ENCODE measurements around the gene MCEE. TPM values are rescaled to one million over a fixed set of nuclear protein-coding genes. Genes with fewer than 3 reads are reported as not detected.

Gene MCEE
- total RNA-seq, 1 experiment from 2014 or later: 15.8 TPM

DNA sequence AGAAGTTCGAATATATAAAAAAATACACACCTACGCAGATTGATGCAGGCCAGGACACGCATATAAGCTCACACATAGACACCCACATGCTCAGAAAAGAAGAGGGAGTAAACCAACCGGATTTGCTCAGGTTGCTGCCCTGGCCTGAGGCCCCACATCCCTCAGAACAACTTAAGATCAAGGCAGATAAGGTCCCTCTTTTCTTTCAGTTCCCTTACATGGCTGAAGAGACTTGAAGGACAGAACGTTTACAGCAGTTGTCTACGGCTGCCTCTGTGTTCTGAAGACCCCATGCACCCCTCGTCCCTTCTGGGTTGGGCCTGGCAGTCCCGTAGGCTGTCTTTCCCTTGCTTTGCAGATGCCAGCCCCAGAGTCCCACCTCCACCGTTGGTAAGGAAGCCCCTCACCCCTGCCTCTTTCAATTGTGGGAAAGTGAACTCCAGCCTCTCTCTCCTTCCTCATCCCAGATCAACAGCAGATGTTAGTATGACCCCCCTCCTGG, 65.9 kb downstream of the MCEE start:
- Histone ChIP-seq H3K9me2 (ENCODE audit: insufficient read depth) (no peaks in the 10 kb centered on the region), H3K4me2 (no peak overlapping the region), H4K20me1 (ENCODE audit: insufficient read depth) (no peaks in the 10 kb centered on the region), H3K27ac (no peak overlapping the region), H3K36me3 (ENCODE audit: low read depth) (no peaks in the 10 kb centered on the region), H3K4me1 (replicated peaks; ENCODE audit: insufficient read depth) (peaks cover 11% of the 10 kb centered on the region), H3K9me3 (ENCODE audit: insufficient read depth, low read depth) (no peaks in the 10 kb centered on the region), H2AFZ (no peak overlapping the region), H3K27me3 (ENCODE audit: insufficient read depth, low read depth) (no peaks in the 10 kb centered on the region), H3F3A (ENCODE audit: insufficient read depth, low read depth) (peaks cover 15% of the 10 kb centered on the region; the same call in 1 of the 2 replicates), H3K4me3 (no peak overlapping the region), H3K79me2 (ENCODE audit: low read depth) (peaks cover 7% of the 10 kb centered on the region)
- BruUV-seq (replicated peaks): no TSS peak
- intact Hi-C loops (cut with micrococcal nuclease; ENCODE audit: unreplicated experiment): no loop called here
- DNase-seq: no peak
- ChIA-PET POLR2A (ENCODE audit: unreplicated experiment) (no interaction called here), CTCF (no interaction called here)
- TF ChIP-seq EZH2 (IDR thresholded peaks at IDR 0.05; ENCODE audit: low read depth): no peak
- TF ChIP-seq, protein P1, sequence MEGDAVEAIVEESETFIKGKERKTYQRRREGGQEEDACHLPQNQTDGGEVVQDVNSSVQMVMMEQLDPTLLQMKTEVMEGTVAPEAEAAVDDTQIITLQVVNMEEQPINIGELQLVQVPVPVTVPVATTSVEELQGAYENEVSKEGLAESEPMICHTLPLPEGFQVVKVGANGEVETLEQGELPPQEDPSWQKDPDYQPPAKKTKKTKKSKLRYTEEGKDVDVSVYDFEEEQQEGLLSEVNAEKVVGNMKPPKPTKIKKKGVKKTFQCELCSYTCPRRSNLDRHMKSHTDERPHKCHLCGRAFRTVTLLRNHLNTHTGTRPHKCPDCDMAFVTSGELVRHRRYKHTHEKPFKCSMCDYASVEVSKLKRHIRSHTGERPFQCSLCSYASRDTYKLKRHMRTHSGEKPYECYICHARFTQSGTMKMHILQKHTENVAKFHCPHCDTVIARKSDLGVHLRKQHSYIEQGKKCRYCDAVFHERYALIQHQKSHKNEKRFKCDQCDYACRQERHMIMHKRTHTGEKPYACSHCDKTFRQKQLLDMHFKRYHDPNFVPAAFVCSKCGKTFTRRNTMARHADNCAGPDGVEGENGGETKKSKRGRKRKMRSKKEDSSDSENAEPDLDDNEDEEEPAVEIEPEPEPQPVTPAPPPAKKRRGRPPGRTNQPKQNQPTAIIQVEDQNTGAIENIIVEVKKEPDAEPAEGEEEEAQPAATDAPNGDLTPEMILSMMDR (conservative IDR thresholded peaks at IDR 0.05): no peak

GRCh38 chr2:71063216-71063615, 66.8 kb downstream of the MCEE start:
- Histone ChIP-seq H3K4me2 (no peak overlapping the region), H3K79me2 (ENCODE audit: low read depth) (0 out of 2 replicates have a peak, but pooled peaks cover 3% of the 10 kb centered on the region), H3K27ac (no peak overlapping the region), H3K27me3 (ENCODE audit: insufficient read depth, low read depth) (no peaks in the 10 kb centered on the region), H3K36me3 (ENCODE audit: low read depth) (no peaks in the 10 kb centered on the region), H4K20me1 (ENCODE audit: insufficient read depth) (no peaks in the 10 kb centered on the region), H3K4me3 (no peak overlapping the region), H3K9me3 (ENCODE audit: insufficient read depth, low read depth) (no peaks in the 10 kb centered on the region), H3K4me1 (replicated peaks; ENCODE audit: insufficient read depth) (peaks cover 10% of the 10 kb centered on the region), H3F3A (ENCODE audit: insufficient read depth, low read depth) (peaks cover 10% of the 10 kb centered on the region; the same call in 1 of the 2 replicates), H3K9me2 (ENCODE audit: insufficient read depth) (no peaks in the 10 kb centered on the region), H2AFZ (no peak overlapping the region)
- ChIA-PET POLR2A (ENCODE audit: unreplicated experiment) (interaction anchor here (0.7 kb wide), 1 partner anchor 47 kb away, joined by 6 read pairs; no protein-coding TSS in a partner anchor), CTCF (no interaction called here)
- TF ChIP-seq EZH2 (IDR thresholded peaks at IDR 0.05; ENCODE audit: low read depth): no peak
- TF ChIP-seq, protein P1 (conservative IDR thresholded peaks at IDR 0.05): no peak
- no TSS peak for BruUV-seq (replicated peaks)
- no peak for DNase-seq
- intact Hi-C loops (cut with micrococcal nuclease; ENCODE audit: unreplicated experiment): no loop called here

- H2AFZ ChIP-seq: no peak overlapping the region
- no peak overlapping the region for H3K27ac ChIP-seq
- H4K20me1 ChIP-seq (ENCODE audit: insufficient read depth): no peaks in the 10 kb centered on the region
- H3K4me3 ChIP-seq: no peak overlapping the region
- no peak for DNase-seq
- intact Hi-C loops (cut with micrococcal nuclease; ENCODE audit: unreplicated experiment): no loop called here
- H3K9me2 ChIP-seq (ENCODE audit: insufficient read depth): no peaks in the 10 kb centered on the region
- H3K4me1 ChIP-seq (replicated peaks; ENCODE audit: insufficient read depth): no peaks in the 10 kb centered on the region
- no peaks in the 10 kb centered on the region for H3K79me2 ChIP-seq (ENCODE audit: low read depth)
- no peaks in the 10 kb centered on the region for H3K9me3 ChIP-seq (ENCODE audit: insufficient read depth, low read depth)
- BruUV-seq (replicated peaks): no TSS peak
- CTCF ChIA-PET: no interaction called here
- POLR2A ChIA-PET (ENCODE audit: unreplicated experiment): no interaction called here
- H3F3A ChIP-seq (ENCODE audit: insufficient read depth, low read depth): 0 out of 2 replicates have a peak, but pooled peaks cover 3% of the 10 kb centered on the region
- H3K27me3 ChIP-seq (ENCODE audit: insufficient read depth, low read depth): no peaks in the 10 kb centered on the region
- no peak for TF ChIP-seq EZH2 (IDR thresholded peaks at IDR 0.05; ENCODE audit: low read depth)
- TF ChIP-seq, protein P1 (conservative IDR thresholded peaks at IDR 0.05): no peak
- no peak overlapping the region for H3K4me2 ChIP-seq
- no peaks in the 10 kb centered on the region for H3K36me3 ChIP-seq (ENCODE audit: low read depth)
These were observed 69.2 kb downstream of the MCEE start for GRCh38 chr2:71060871-71061270.
